ENCODE measurements around the gene CSH2.

DNA sequence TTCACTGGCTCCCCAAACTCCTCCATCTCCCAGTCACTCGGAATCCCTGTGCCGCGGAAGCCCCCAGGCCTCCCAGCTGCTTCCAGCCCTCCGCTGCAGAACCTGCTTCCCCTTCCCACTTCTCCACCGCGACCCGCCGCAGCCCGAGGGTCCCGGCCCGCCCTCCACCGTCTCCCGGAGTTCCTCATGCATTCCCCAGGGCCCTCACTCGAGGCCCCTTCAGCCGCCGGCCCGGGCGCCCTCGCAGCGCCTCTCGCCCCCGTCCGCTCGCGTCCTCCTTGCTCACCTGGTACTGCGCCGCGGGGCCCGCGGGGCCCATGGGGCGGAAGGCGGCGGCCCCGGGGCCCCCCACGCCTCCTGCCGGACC lies 31.3 kb downstream of the CSH2 start:
- TF ChIP-seq, protein P1, sequence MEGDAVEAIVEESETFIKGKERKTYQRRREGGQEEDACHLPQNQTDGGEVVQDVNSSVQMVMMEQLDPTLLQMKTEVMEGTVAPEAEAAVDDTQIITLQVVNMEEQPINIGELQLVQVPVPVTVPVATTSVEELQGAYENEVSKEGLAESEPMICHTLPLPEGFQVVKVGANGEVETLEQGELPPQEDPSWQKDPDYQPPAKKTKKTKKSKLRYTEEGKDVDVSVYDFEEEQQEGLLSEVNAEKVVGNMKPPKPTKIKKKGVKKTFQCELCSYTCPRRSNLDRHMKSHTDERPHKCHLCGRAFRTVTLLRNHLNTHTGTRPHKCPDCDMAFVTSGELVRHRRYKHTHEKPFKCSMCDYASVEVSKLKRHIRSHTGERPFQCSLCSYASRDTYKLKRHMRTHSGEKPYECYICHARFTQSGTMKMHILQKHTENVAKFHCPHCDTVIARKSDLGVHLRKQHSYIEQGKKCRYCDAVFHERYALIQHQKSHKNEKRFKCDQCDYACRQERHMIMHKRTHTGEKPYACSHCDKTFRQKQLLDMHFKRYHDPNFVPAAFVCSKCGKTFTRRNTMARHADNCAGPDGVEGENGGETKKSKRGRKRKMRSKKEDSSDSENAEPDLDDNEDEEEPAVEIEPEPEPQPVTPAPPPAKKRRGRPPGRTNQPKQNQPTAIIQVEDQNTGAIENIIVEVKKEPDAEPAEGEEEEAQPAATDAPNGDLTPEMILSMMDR (IDR thresholded peaks at IDR 0.05; ENCODE audit: insufficient read depth, low read length, poor library complexity, severe bottlenecking) = no peak
- no peak for TF ChIP-seq EZH2phosphoT487 (conservative IDR thresholded peaks at IDR 0.05; ENCODE audit: low read length)
